ENCODE measurements around the gene CEP76. TPM values are rescaled to one million over a fixed set of nuclear protein-coding genes. Genes with fewer than 3 reads are reported as not detected.

The CEP76 gene
- total RNA-seq, 4 donors from 2014 or later: 5.4 to 9.1 (median 6.8) TPM

- Histone ChIP-seq H3K27me3 (no peaks in the 10 kb centered on the region), H3K4me3 (no peak overlapping the region), H3K27ac (no peak overlapping the region), H3K36me3 (no peaks in the 10 kb centered on the region), H3K4me1 (no peaks in the 10 kb centered on the region), H3K9me3 (no peaks in the 10 kb centered on the region)
- no peak for ATAC-seq
- in situ Hi-C loops (cut with MboI; ENCODE audit: low sequenced_read_pairs in 4 of 4) (no loop called here), intact Hi-C loops (cut with DNase I; ENCODE audit: low total_unique reads) (no loop called here)
- no peak for TF ChIP-seq POLR2A (IDR thresholded peaks at IDR 0.05)
- no peak for TF ChIP-seq CTCF (IDR thresholded peaks at IDR 0.05 in 4 of 5, conservative IDR thresholded peaks at IDR 0.05 in 1 of 5)
- DNase-seq: no peak
Measured at GRCh38 chr18:12750076-12750714, 47.7 kb upstream of the CEP76 start.

- intact Hi-C loops (cut with DNase I; ENCODE audit: low total_unique reads): no loop called here
- no peak for ATAC-seq
Measured at GRCh38 chr18:12749121-12749520, 46.6 kb upstream of the CEP76 start.

GRCh38 chr18:12748671-12749070 is 46.1 kb upstream of the CEP76 start:
- no peaks in the 10 kb centered on the region for H3K27me3 ChIP-seq
- no peak for DNase-seq
- H3K4me3 ChIP-seq: no peak overlapping the region
- no peak for ATAC-seq
- in situ Hi-C loops (cut with MboI; ENCODE audit: low sequenced_read_pairs in 4 of 4) (loop anchor here (25.0 kb wide), 1 partner anchor 414 kb away; no protein-coding TSS in a partner anchor), intact Hi-C loops (cut with DNase I; ENCODE audit: low total_unique reads) (no loop called here)
- H3K27ac ChIP-seq: no peak overlapping the region
- H3K4me1 ChIP-seq: no peaks in the 10 kb centered on the region
- TF ChIP-seq CTCF (IDR thresholded peaks at IDR 0.05 in 4 of 5, conservative IDR thresholded peaks at IDR 0.05 in 1 of 5): no peak
- no peaks in the 10 kb centered on the region for H3K9me3 ChIP-seq
- no peaks in the 10 kb centered on the region for H3K36me3 ChIP-seq

More at GRCh38 chr18:12749121-12749520, 46.6 kb upstream of the CEP76 start:
- Histone ChIP-seq H3K27me3 (no peaks in the 10 kb centered on the region), H3K4me3 (no peak overlapping the region), H3K9me3 (no peaks in the 10 kb centered on the region), H3K27ac (no peak overlapping the region), H3K36me3 (no peaks in the 10 kb centered on the region), H3K4me1 (no peaks in the 10 kb centered on the region)
- DNase-seq: no peak
- in situ Hi-C loops (cut with MboI; ENCODE audit: low sequenced_read_pairs in 4 of 4): loop anchor here (25.0 kb wide), 1 partner anchor 413 kb away; no protein-coding TSS in a partner anchor
- TF ChIP-seq POLR2A (IDR thresholded peaks at IDR 0.05) (no peak), CTCF (IDR thresholded peaks at IDR 0.05 in 4 of 5, conservative IDR thresholded peaks at IDR 0.05 in 1 of 5) (no peak)

GRCh38 chr18:12747530-12748315 is 45.2 kb upstream of the CEP76 start:
- H3K4me1 ChIP-seq: no peaks in the 10 kb centered on the region
- no peaks in the 10 kb centered on the region for H3K9me3 ChIP-seq
- in situ Hi-C loops (cut with MboI; ENCODE audit: low sequenced_read_pairs in 4 of 4) (loop anchor here (25.0 kb wide), 1 partner anchor 415 kb away; no protein-coding TSS in a partner anchor), intact Hi-C loops (cut with DNase I; ENCODE audit: low total_unique reads) (no loop called here)
- no peaks in the 10 kb centered on the region for H3K36me3 ChIP-seq
- DNase-seq (no peak), ATAC-seq (no peak)
- H3K4me3 ChIP-seq: no peak overlapping the region
- no peaks in the 10 kb centered on the region for H3K27me3 ChIP-seq
- no peak overlapping the region for H3K27ac ChIP-seq
- TF ChIP-seq POLR2A (IDR thresholded peaks at IDR 0.05) (no peak), CTCF (IDR thresholded peaks at IDR 0.05 in 4 of 5, conservative IDR thresholded peaks at IDR 0.05 in 1 of 5) (no peak)
